NCI-H2107 treated with DMSO at 0.1 percent for 48 hours (cell line): ENCODE data around the gene ARAP1.

Experiments
- DNase-seq: peaks from one replicate; lab custom pipeline; 2025; ENCODE audit not compliant: unreplicated experiment; lab: John Stamatoyannopoulos, UW

ARAP1 gene

GRCh38 chr11:72642043-72642883 lies 109.9 kb downstream of the ARAP1 start:
- DNase-seq, result no peak

GRCh38 chr11:72641522-72642042 lies 110.6 kb downstream of the ARAP1 start:
- no peak for DNase-seq

- no peak for DNase-seq
Observed at GRCh38 chr11:72639502-72640375, 112.5 kb downstream of the ARAP1 start.

- DNase-seq, result no peak
Observed at GRCh38 chr11:72637926-72638325, 114.3 kb downstream of the ARAP1 start.

GRCh38 chr11:72637198-72637597 lies 115.0 kb downstream of the ARAP1 start:
- peak; percentile 23 for DNase-seq

- no peak for DNase-seq
Observed at GRCh38 chr11:72636376-72636775, 115.8 kb downstream of the ARAP1 start.

- no peak for DNase-seq
Observed at GRCh38 chr11:72635933-72636332, 116.3 kb downstream of the ARAP1 start.

GRCh38 chr11:72635309-72635915 lies 116.8 kb downstream of the ARAP1 start:
- no peak for DNase-seq
